Gastrocnemius medialis (tissue), 4 donors: ENCODE results near the gene NAXD. TPM values are rescaled to one million over a fixed set of nuclear protein-coding genes. Genes with fewer than 3 reads are reported as not detected.

ENCODE experiments used
- ATAC-seq, 2 donors: fragments of 150-250 bp; one replicate each; pipeline ENCODE4 v1.9.1; 2016
- DNase-seq, 2 donors: peaks; one replicate each; pipeline ENCODE4 v3.0.0-alpha.2; 2019
- H3K27ac ChIP-seq, 4 donors: fragments of 200-600 bp; sonication (generic); 1 replicate in 1 of 4; 2 replicates in 3 of 4; pipeline ENCODE4 v1.5.1; 2016 to 2018; ENCODE audit warnings: mild to moderate bottlenecking in 2 of 4, moderate library complexity in 1 of 4
- H3K27me3 ChIP-seq, 3 donors: fragments of 200-600 bp; sonication (generic) in 2 of 3; 1 replicate in 1 of 3; 2 replicates in 2 of 3; pipeline versions ENCODE4 v1.5.1 to v1.6.0; 2016 to 2019; ENCODE audit warnings: mild to moderate bottlenecking in 1 of 3, moderate library complexity in 1 of 3
- H3K36me3 ChIP-seq, 2 donors: fragments of 200-600 bp; sonication (generic) in 1 of 2; one replicate each; pipeline ENCODE4 v1.5.1; 2017 to 2018
- H3K4me1 ChIP-seq, 2 donors: fragments of 200-600 bp; sonication (generic) in 1 of 2; one replicate each; pipeline ENCODE4 v1.5.1; 2016 to 2017; ENCODE audit warnings: mild to moderate bottlenecking in 2 of 2
- H3K4me3 ChIP-seq, 4 donors: fragments of 200-600 bp; sonication (generic) in 3 of 4; 1 replicate in 1 of 4; 2 replicates in 3 of 4; pipeline ENCODE4 v1.5.1; 2016 to 2019; ENCODE audit warnings: mild to moderate bottlenecking in 2 of 4
- H3K9me3 ChIP-seq, 3 donors: fragments of 200-600 bp; sonication (generic) in 2 of 3; 1 replicate in 1 of 3; 2 replicates in 2 of 3; pipeline ENCODE4 v1.5.1; 2016 to 2019
- POLR2A ChIP-seq, 2 donors: fragments of 450-650 bp; IDR thresholded peaks; one replicate each; pipeline ENCODE4 v1.6.1; 2017; ENCODE audit warnings: antibody characterized with exemption in 2 of 2, mild to moderate bottlenecking in 2 of 2, moderate library complexity in 2 of 2
- in situ Hi-C, 4 donors: fragments of 200-750 bp; cut with MboI; loops; one replicate each; pipeline versions ENCODE4 v1.15.0 to v1.8.0; 2017; ENCODE audit warnings: low sequenced_read_pairs in 4 of 4
- intact Hi-C: fragments of 100-400 bp; cut with DNase I; formaldehyde crosslinking; loops from one replicate; pipeline ENCODE4 v1.15.1; 2023; ENCODE audit warnings: low total_unique reads
- total RNA-seq, 4 donors: library from RNA; depleted of rRNA; stranded (reverse); fragments of >200 nt; gene quantifications; one replicate each; pipeline versions ENCODE4 v1.1.0 to v1.2.3, GENCODE V29; 2016
- TF ChIP-seq, protein P1 (sequence below), 5 experiments: fragments of 450-650 bp in 3 of 5; fragments of 200-600 bp in 2 of 5; sonication (generic) in 2 of 5; IDR thresholded peaks in 4 of 5; conservative IDR thresholded peaks in 1 of 5; 1 replicate in 4 of 5; 2 replicates in 1 of 5; pipeline ENCODE4 v1.5.1; 2016 to 2019; ENCODE audit warnings: antibody characterized with exemption in 5 of 5, mild to moderate bottlenecking in 3 of 5, moderate library complexity in 3 of 5

The NAXD gene
- total RNA-seq, 4 donors from 2014 or later: 17.9 to 24.7 (median 21.5) TPM

DNA sequence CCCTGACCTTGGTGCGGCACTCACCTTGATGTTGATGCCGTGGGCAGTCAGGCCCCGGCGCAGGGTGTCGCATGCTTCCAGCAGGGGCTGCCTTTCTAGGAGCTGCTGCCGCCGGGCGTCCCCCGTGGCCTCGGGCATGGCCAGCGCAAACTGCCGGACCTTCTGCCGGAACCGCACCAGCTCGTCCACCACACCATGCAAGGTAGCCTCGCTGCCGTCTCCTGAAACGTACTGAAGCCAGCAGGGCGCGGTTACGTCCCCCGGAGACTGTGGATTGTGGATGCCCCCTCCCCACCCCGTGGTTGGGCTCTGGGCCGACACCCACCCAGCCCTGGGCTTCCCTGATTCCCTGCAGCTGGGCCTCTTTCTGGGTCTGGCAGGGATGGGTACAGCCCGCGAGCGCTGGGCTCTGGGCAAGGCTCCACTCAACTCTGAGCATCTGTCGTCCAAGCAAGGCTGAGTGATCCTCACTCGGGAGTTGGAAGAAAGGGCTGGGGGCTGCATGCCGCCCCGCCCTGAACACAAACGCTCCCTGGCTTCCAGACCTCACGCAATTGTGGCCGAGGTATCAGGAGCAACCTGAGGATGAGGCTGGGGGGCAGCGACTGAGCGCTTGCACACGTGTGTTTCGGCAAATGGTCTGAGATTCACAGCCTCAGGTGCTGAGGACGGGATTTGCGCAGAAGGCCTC is 27.1 kb downstream of the NAXD start:
- no peak for DNase-seq
- no peak overlapping the region for H3K4me3 ChIP-seq
- H3K9me3 ChIP-seq: no peaks in the 10 kb centered on the region
- no peak overlapping the region for H3K27ac ChIP-seq
- H3K4me1 ChIP-seq: peaks cover 13% of the 10 kb centered on the region in 2 donors
- intact Hi-C loops: no loop called here
- in situ Hi-C loops: no loop called here
- H3K27me3 ChIP-seq: no peaks in the 10 kb centered on the region
- no peak for ATAC-seq
- peaks cover 3 to 33% of the 10 kb centered on the region in 2 donors for H3K36me3 ChIP-seq
- TF ChIP-seq, protein P1, sequence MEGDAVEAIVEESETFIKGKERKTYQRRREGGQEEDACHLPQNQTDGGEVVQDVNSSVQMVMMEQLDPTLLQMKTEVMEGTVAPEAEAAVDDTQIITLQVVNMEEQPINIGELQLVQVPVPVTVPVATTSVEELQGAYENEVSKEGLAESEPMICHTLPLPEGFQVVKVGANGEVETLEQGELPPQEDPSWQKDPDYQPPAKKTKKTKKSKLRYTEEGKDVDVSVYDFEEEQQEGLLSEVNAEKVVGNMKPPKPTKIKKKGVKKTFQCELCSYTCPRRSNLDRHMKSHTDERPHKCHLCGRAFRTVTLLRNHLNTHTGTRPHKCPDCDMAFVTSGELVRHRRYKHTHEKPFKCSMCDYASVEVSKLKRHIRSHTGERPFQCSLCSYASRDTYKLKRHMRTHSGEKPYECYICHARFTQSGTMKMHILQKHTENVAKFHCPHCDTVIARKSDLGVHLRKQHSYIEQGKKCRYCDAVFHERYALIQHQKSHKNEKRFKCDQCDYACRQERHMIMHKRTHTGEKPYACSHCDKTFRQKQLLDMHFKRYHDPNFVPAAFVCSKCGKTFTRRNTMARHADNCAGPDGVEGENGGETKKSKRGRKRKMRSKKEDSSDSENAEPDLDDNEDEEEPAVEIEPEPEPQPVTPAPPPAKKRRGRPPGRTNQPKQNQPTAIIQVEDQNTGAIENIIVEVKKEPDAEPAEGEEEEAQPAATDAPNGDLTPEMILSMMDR (IDR thresholded peaks at IDR 0.05 in 4 of 5, conservative IDR thresholded peaks at IDR 0.05 in 1 of 5): no peak
- no peak for TF ChIP-seq POLR2A (IDR thresholded peaks at IDR 0.05)

DNA sequence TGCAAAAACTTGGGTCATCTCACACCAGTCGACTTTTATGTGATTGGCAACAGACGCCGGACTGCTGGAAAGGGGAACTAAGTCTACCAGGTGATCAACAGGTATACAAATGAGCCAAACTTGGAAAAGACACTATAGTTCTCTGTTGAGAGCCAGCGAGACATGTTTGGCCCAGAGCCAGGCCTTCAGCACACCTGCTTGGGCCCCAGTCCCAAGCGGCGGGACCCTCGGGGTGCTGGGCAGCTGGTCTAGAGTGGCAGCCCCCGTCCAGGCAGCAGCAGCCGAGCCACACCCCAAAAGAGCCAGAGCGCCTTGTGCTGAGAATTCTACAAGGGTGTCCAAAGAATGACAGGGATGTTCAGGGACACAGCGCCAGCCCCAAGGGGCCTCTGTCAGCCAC is 28.0 kb downstream of the NAXD start:
- H3K9me3 ChIP-seq: no peaks in the 10 kb centered on the region
- H3K4me1 ChIP-seq: peaks cover 13% of the 10 kb centered on the region in 2 donors
- no peak for DNase-seq
- no peak for ATAC-seq
- in situ Hi-C loops: no loop called here
- intact Hi-C loops: no loop called here
- H3K27ac ChIP-seq: peak overlapping the region in 1 of 4 donors; percentile 14
- TF ChIP-seq, protein P1 (IDR thresholded peaks at IDR 0.05 in 4 of 5, conservative IDR thresholded peaks at IDR 0.05 in 1 of 5): no peak
- no peak for TF ChIP-seq POLR2A (IDR thresholded peaks at IDR 0.05)
- no peak overlapping the region for H3K4me3 ChIP-seq
- peaks cover 3 to 25% of the 10 kb centered on the region in 2 donors for H3K36me3 ChIP-seq
- no peaks in the 10 kb centered on the region for H3K27me3 ChIP-seq

DNA sequence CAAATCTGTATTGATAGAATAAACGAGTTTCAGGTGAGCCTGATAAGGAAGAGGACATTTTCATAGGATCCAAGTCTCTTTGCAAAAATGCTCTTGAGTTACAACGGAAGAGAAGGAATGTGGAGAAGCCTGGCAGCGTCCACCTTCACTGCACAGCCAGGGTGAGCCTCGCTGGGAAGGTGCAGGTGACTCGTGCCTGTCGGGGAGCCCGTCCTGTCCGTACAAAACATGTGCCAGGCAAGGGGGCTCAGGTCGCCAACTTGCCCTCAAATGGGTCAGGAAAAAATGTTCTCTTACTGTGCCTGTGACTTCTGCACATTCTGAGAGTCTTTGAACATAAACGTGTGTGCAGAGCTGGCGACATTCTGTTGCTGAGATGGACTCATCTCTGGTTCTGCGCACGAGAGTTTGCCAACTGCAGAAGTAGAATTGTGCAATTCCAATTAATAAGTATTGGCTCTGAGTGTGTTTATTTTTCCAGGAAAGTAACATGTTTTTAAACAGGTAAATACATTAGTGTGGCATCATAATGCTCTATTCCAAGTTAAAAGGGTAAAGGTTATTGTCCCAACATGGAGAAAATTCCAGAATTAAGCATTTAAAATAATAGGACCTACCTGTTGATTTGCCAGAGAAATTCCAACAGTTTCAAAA is 28.6 kb downstream of the NAXD start:
- intact Hi-C loops: no loop called here
- H3K27me3 ChIP-seq: no peaks in the 10 kb centered on the region
- H3K9me3 ChIP-seq: no peaks in the 10 kb centered on the region
- DNase-seq (no peak), ATAC-seq (no peak)
- H3K36me3 ChIP-seq: peaks cover 3 to 19% of the 10 kb centered on the region in 2 donors
- no peak overlapping the region for H3K4me3 ChIP-seq
- H3K27ac ChIP-seq: peak overlapping the region in 1 of 4 donors; percentile 39
- TF ChIP-seq, protein P1 (IDR thresholded peaks at IDR 0.05 in 4 of 5, conservative IDR thresholded peaks at IDR 0.05 in 1 of 5): no peak
- no peak for TF ChIP-seq POLR2A (IDR thresholded peaks at IDR 0.05)
- H3K4me1 ChIP-seq: peaks cover 13% of the 10 kb centered on the region in 2 donors
- in situ Hi-C loops: no loop called here

DNA sequence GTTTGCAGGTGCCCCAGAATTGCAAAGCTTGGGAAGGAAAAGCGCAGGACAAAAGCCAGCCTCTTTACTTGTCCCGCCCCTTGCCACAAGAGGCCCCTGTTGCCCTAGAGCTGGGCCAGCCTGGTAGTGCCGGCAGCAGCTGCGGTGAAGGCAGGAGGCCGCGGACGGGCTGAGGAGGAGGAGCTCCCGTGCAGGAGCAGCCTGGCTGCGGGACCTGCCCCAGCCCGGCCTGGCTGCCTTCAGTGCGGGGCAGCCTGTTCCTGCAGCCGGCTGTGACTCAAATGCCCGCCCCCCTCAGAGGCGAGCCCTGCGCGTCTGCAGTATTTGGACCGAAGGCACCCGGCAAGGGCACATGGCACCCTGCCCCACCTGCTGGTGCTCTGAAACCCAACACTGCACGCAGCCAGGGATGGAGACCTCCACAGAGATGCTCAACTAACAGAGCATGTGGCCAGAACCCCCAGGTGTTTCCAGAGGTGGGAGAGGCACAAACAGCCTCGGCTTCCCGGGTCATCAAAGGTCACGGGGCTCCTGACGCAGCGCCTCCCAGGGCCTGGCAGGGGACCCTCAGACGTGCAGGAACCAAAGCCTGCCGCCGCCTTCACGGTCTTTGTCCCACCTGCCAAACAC is 29.7 kb downstream of the NAXD start:
- H3K36me3 ChIP-seq: peaks cover 3 to 17% of the 10 kb centered on the region in 2 donors
- DNase-seq (peak; percentile 31 to 76), ATAC-seq (peak; percentile 21 to 75)
- no peaks in the 10 kb centered on the region for H3K9me3 ChIP-seq
- peaks cover 10 to 13% of the 10 kb centered on the region in 2 donors for H3K4me1 ChIP-seq
- H3K27me3 ChIP-seq: no peaks in the 10 kb centered on the region
- in situ Hi-C loops: no loop called here
- TF ChIP-seq, protein P1 (IDR thresholded peaks at IDR 0.05 in 4 of 5, conservative IDR thresholded peaks at IDR 0.05 in 1 of 5): peak; percentile 15 to 51 (median 29)
- no peak for TF ChIP-seq POLR2A (IDR thresholded peaks at IDR 0.05)
- no peak overlapping the region for H3K4me3 ChIP-seq
- peak overlapping the region in 1 of 4 donors; percentile 39 for H3K27ac ChIP-seq
- intact Hi-C loops: no loop called here
